HG03103 (cell line): ENCODE measurements around the gene DUSP3.
"Not testable (repeated sequence)": the region's sequence is repeated elsewhere in the genome, so short reads cannot be mapped to it uniquely, and the experiment has no call there.

ENCODE experiments used
- ATAC-seq: cut with Tn5 transposase; IDR thresholded peaks from one replicate; pipeline ENCODE4 v1.9.1; 2021; ENCODE audit warnings: low read depth; ENCODE audit not compliant: unreplicated experiment

The DUSP3 gene

GRCh38 chr17:43803758-43804157 lies 25.0 kb upstream of the DUSP3 start:
- ATAC-seq: no peak

- ATAC-seq: no peak
Observed at GRCh38 chr17:43801844-43802243, 23.1 kb upstream of the DUSP3 start.

- no peak for ATAC-seq
Observed at GRCh38 chr17:43800736-43801135, 22.0 kb upstream of the DUSP3 start.

- ATAC-seq: no peak
Observed at GRCh38 chr17:43799047-43799446, 20.3 kb upstream of the DUSP3 start.

DNA sequence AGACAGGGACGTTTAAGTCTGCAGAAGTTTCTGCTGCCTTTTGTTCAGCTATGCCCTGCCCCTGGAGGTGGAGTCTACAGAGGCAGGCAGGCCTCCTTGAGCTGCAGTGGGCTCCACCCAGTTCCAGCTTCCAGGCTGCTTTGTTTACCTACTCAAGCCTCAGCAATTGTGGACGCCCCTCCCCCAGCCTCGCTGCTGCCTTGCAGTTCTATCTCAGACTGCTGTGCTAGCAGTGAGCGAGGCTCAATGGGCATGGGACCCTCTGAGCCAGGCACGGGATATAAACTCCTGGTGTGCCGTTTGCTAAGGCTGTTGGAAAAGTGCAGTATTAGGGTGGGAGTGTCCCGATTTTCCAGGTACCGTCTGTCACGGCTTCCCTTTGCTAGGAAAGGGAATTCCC lies 19.2 kb upstream of the DUSP3 start:
- ATAC-seq: not testable (repeated sequence)

- not testable (repeated sequence) for ATAC-seq
Observed at GRCh38 chr17:43792668-43793067, 13.9 kb upstream of the DUSP3 start.

- ATAC-seq: no peak
Observed at GRCh38 chr17:43791589-43791988, 12.8 kb upstream of the DUSP3 start.

GRCh38 chr17:43790311-43790940 lies 11.6 kb upstream of the DUSP3 start:
- no peak for ATAC-seq

DNA sequence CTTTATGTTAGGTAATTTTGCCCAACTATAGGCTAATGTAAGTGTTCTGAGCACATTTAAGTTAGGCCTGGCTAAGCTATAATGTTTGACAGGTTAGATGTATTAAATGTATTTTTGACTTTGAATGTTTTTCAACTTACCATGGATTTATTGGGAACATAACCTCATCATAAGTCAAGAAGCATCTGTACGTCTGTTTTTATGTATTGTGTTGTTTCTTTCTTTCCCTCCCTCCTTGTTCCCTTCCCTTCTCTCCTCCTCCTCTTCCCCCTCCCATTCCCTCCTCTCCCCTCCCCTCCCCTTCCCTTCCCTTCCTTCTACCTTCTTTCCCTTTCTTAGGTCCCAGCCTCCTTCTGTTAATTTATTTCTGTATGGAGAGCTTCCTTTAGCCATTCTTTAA lies 10.7 kb upstream of the DUSP3 start:
- ATAC-seq: no peak

- no peak for ATAC-seq
Observed at GRCh38 chr17:43788540-43788939, 9.8 kb upstream of the DUSP3 start.

DNA sequence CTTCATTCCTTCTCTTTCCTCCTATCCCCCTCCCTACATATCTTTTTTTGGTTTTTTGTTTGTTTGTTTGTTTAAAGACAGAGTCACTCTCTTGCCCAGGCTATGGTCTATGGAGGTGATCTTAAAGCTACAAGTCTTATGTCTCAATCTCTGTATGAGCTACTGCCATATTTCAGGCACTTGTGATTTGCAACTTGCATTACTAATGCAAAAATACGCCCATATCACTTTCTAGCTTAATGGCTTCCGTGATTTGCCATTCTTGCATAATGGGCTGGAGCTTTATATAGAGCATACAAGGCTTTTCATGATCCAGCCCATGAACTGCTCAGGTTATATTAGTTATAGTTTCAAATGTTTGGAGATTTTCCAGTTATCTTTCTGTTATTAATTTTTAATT lies 9.0 kb upstream of the DUSP3 start:
- no peak for ATAC-seq

GRCh38 chr17:43784628-43785101 lies 5.9 kb upstream of the DUSP3 start:
- ATAC-seq: no peak

- no peak for ATAC-seq
Observed at GRCh38 chr17:43784068-43784467, 5.3 kb upstream of the DUSP3 start.

DNA sequence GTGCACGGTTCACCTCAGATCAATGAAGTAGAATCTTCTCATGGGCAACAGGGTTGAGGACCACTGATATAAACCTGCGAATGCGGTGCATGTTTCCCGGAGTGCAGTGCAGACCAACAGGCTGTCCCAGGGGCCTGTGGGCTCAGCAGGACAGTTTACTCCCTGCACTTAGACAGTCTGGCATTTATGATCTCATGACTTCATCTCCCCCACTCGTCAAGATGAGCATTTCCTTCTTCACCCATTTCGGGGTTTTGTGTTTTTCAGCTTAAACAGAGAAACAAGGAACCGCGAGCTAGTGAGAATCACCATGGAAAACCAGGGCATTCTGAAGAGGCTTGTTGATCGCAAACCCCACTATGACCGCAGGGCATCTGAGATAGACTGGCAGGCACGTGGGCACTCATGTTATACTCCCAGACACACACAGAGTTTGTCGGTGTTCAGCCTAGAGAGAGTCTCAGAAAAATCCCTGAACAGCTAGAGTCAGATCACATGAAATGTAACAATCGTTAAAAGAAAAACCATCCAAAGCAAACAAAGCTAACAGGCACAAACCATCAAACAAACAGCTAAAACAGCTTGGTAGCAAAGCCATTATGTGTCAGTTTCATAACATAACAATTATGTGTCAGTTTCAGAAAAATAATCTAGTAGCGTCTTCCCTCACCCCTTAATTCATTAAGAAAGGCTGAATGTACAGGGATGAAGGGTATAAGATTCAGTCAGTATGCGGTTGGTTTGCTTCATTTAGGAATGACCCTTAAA lies 4.3 kb upstream of the DUSP3 start:
- ATAC-seq: no peak

DNA sequence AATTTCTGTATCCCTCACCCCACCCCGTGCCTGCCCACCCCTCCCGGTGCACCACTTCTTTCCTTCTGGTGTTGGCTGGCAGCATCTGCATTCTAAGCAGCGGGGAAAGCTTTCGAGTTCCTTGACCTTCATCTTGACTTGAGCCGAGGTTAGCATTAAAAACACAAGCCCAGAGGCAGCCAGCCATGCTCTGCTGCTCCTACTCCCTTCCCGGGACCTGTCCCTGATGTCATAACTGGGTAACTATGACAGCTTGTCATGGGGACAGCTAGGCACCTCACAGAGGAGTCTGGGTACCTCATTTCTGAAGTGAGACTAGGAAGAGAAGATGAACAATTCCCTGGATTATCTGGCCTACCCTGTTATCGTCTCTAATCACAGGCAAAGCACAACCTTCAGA lies 1.4 kb upstream of the DUSP3 start, which contains the start of gene CFAP97D1:
Gene CFAP97D1 (plus strand): TSS at position 301 of the 400 bp plus-strand sequence. CDS start 28 bp downstream, at position 329.
- no peak for ATAC-seq

- peak; percentile 13 for ATAC-seq
Observed at GRCh38 chr17:43779145-43780125, 658 bp upstream of the DUSP3 start.

GRCh38 chr17:43774304-43775250 lies 4.2 kb downstream of the DUSP3 start:
- ATAC-seq: no peak

GRCh38 chr17:43772877-43773648 lies 5.7 kb downstream of the DUSP3 start:
- ATAC-seq: no peak

GRCh38 chr17:43771463-43771862 lies 7.3 kb downstream of the DUSP3 start:
- ATAC-seq: no peak
